Measurements from ENCODE around the gene PGPEP1.
A peak's percentile ranks its signal among the peaks of the same experiment; 100 is the strongest.

The PGPEP1 gene

GRCh38 chr19:18386543-18387271 is 46.3 kb downstream of the PGPEP1 start:
- TF ChIP-seq CREB1 (IDR thresholded peaks at IDR 0.05; ENCODE audit: low read depth) (no peak), ZBTB7A (IDR thresholded peaks at IDR 0.05; ENCODE audit: low read depth) (0 out of 2 replicates have a peak, but pooled peaks have one; percentile 1)

- no peak for TF ChIP-seq TAF1 (IDR thresholded peaks at IDR 0.05; ENCODE audit: low read depth)
- no peak for TF ChIP-seq EP300 (IDR thresholded peaks at IDR 0.05; ENCODE audit: borderline replicate concordance)
- no peak for TF ChIP-seq ZBTB7A (IDR thresholded peaks at IDR 0.05; ENCODE audit: low read depth)
- no peak for TF ChIP-seq EGR1 (IDR thresholded peaks at IDR 0.05)
- TF ChIP-seq, protein P1, sequence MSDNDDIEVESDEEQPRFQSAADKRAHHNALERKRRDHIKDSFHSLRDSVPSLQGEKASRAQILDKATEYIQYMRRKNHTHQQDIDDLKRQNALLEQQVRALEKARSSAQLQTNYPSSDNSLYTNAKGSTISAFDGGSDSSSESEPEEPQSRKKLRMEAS (IDR thresholded peaks at IDR 0.05) = no peak
- TF ChIP-seq RAD21 (IDR thresholded peaks at IDR 0.05; ENCODE audit: low read depth) = no peak
- no peak for TF ChIP-seq TCF12 (IDR thresholded peaks at IDR 0.05; ENCODE audit: low read depth)
- TF ChIP-seq, protein P2, sequence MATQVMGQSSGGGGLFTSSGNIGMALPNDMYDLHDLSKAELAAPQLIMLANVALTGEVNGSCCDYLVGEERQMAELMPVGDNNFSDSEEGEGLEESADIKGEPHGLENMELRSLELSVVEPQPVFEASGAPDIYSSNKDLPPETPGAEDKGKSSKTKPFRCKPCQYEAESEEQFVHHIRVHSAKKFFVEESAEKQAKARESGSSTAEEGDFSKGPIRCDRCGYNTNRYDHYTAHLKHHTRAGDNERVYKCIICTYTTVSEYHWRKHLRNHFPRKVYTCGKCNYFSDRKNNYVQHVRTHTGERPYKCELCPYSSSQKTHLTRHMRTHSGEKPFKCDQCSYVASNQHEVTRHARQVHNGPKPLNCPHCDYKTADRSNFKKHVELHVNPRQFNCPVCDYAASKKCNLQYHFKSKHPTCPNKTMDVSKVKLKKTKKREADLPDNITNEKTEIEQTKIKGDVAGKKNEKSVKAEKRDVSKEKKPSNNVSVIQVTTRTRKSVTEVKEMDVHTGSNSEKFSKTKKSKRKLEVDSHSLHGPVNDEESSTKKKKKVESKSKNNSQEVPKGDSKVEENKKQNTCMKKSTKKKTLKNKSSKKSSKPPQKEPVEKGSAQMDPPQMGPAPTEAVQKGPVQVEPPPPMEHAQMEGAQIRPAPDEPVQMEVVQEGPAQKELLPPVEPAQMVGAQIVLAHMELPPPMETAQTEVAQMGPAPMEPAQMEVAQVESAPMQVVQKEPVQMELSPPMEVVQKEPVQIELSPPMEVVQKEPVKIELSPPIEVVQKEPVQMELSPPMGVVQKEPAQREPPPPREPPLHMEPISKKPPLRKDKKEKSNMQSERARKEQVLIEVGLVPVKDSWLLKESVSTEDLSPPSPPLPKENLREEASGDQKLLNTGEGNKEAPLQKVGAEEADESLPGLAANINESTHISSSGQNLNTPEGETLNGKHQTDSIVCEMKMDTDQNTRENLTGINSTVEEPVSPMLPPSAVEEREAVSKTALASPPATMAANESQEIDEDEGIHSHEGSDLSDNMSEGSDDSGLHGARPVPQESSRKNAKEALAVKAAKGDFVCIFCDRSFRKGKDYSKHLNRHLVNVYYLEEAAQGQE (IDR thresholded peaks at IDR 0.05; ENCODE audit: low read depth) = no peak
- no peak for TF ChIP-seq CREB1 (IDR thresholded peaks at IDR 0.05; ENCODE audit: low read depth)
- TF ChIP-seq, protein P3, sequence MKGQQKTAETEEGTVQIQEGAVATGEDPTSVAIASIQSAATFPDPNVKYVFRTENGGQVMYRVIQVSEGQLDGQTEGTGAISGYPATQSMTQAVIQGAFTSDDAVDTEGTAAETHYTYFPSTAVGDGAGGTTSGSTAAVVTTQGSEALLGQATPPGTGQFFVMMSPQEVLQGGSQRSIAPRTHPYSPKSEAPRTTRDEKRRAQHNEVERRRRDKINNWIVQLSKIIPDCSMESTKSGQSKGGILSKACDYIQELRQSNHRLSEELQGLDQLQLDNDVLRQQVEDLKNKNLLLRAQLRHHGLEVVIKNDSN (IDR thresholded peaks at IDR 0.05) = no peak
- no peak for TF ChIP-seq YY1 (IDR thresholded peaks at IDR 0.05; ENCODE audit: low read depth)
- no peak for TF ChIP-seq CEBPB (IDR thresholded peaks at IDR 0.05)
- no peak for TF ChIP-seq FOXM1 (IDR thresholded peaks at IDR 0.05; ENCODE audit: borderline replicate concordance, low read depth)
- no peak for TF ChIP-seq NFIC (IDR thresholded peaks at IDR 0.05)
Observed at GRCh38 chr19:18388100-18388959, 47.9 kb downstream of the PGPEP1 start.

DNA sequence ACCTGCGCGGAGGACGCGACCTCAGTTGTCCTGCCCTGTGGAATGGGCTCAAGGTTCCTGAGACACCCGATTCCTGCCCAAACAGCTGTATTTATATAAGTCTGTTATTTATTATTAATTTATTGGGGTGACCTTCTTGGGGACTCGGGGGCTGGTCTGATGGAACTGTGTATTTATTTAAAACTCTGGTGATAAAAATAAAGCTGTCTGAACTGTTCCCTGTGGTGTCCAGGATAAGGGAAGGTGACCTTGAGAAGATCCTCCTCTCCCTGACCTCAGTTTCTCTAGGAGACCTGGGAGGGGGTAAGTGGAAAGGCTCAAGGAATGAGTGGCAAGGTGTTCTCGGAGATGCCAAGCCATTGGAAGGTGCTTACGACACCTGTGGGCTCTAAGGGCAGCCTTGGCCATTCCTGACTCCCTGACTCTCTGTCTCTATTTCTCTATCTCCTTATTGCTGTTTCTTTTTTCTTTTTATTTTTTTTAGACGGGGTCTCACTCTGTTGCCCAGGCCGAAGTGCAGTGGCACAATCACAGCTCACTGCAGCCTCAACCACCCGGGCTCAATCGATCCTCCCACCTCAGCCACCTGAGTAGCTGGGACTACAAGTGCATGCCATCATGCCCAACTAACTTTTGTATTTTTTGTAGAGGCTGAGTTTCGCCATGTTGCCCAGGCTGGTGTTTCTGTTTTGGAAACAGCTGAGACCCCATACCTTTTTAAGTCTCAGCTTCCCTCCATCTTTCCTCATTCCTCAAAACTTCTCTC is 48.7 kb downstream of the PGPEP1 start:
- TF ChIP-seq YY1 (IDR thresholded peaks at IDR 0.05; ENCODE audit: low read depth) (no peak), TAF1 (IDR thresholded peaks at IDR 0.05; ENCODE audit: low read depth) (no peak)

DNA sequence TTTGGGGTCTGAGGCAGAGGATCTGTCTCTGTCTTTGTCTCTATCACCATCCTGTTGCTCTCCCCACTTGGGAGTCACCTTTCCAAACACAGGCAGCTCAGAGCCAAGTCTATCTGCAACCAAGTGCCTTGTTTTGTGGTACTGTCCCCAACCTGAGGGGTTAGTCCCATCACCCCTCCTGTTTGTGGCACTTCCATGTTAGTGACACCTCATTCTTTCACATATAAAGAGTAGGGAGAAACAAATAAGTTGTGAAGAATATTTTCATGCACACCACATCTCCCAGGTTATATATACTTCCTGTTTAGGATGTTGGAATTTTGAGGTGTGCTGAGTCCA is 49.3 kb downstream of the PGPEP1 start:
- TF ChIP-seq TAF1 (IDR thresholded peaks at IDR 0.05; ENCODE audit: low read depth) = no peak
- no peak for TF ChIP-seq CEBPB (IDR thresholded peaks at IDR 0.05)
- TF ChIP-seq TEAD4 (IDR thresholded peaks at IDR 0.05) = no peak
- TF ChIP-seq FOXM1 (IDR thresholded peaks at IDR 0.05; ENCODE audit: borderline replicate concordance, low read depth) = no peak
- no peak for TF ChIP-seq TCF12 (IDR thresholded peaks at IDR 0.05; ENCODE audit: low read depth)
- no peak for TF ChIP-seq EP300 (IDR thresholded peaks at IDR 0.05; ENCODE audit: borderline replicate concordance)
- TF ChIP-seq, protein P1 (IDR thresholded peaks at IDR 0.05) = no peak

DNA sequence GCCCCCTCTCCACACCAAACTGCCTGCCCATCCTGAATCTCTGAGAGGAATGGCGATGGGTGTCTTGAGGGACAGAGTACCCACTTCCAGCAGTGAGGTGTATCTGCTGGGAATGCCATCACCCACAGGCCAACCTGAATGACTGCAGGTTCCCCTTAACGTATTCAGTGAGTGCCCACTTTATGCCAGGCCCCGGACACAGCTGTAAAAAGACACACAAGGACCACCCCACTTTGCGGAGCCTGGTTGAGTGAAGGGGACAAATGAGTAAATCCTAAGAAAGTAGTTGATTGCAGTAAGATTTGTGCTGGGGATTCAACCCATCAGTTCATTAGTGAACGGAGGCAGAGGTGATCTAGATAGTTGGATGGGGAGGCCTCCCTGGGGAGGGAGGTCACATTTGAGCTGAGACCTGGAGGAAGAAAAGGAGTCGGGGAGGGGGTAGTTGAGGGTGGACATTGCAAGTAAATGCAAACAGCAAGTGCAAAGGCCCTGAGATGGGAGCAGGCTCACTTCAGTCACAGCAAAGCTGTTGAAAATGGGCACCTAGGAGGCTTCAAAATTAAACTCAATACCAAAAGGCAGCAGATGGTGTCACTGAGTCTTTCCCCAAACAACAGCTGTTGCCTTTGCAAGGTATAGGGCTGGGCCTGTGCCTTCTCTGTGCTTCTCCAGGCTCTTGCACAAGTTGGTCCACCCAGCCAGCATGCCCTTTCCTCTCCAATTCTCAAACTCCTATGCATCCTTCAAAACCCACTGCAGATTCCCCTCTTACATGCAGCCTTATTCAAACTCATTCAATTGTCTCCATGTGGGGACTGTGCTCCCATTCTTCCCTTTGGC is 49.9 kb downstream of the PGPEP1 start:
- no peak for TF ChIP-seq NFIC (IDR thresholded peaks at IDR 0.05)
- no peak for TF ChIP-seq CEBPB (IDR thresholded peaks at IDR 0.05)
- no peak for TF ChIP-seq ZBTB7A (IDR thresholded peaks at IDR 0.05; ENCODE audit: low read depth)
- no peak for TF ChIP-seq TCF12 (IDR thresholded peaks at IDR 0.05; ENCODE audit: low read depth)
- TF ChIP-seq TEAD4 (IDR thresholded peaks at IDR 0.05) = no peak
- TF ChIP-seq EP300 (IDR thresholded peaks at IDR 0.05; ENCODE audit: borderline replicate concordance) = no peak
- no peak for TF ChIP-seq RAD21 (IDR thresholded peaks at IDR 0.05; ENCODE audit: low read depth)
- TF ChIP-seq, protein P2 (IDR thresholded peaks at IDR 0.05; ENCODE audit: low read depth) = no peak
